ENCODE measurements around the gene KIFBP. TPM values are rescaled to one million over a fixed set of nuclear protein-coding genes. Genes with fewer than 3 reads are reported as not detected.
"Not testable (repeated sequence)": the region's sequence is repeated elsewhere in the genome, so short reads cannot be mapped to it uniquely, and the experiment has no call there.

Gene KIFBP, protein sequence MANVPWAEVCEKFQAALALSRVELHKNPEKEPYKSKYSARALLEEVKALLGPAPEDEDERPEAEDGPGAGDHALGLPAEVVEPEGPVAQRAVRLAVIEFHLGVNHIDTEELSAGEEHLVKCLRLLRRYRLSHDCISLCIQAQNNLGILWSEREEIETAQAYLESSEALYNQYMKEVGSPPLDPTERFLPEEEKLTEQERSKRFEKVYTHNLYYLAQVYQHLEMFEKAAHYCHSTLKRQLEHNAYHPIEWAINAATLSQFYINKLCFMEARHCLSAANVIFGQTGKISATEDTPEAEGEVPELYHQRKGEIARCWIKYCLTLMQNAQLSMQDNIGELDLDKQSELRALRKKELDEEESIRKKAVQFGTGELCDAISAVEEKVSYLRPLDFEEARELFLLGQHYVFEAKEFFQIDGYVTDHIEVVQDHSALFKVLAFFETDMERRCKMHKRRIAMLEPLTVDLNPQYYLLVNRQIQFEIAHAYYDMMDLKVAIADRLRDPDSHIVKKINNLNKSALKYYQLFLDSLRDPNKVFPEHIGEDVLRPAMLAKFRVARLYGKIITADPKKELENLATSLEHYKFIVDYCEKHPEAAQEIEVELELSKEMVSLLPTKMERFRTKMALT
- polyA plus RNA-seq (ENCODE audit: insufficient read length) = 23.4 TPM

GRCh38 chr10:68988530-68989316, at the start of gene KIFBP:
TSS of gene KIFBP (plus strand) at chr10:68988803. CDS start at chr10:68988833, 30 bp downstream.
- peak; percentile 98 for DNase-seq (ENCODE audit: low read depth)

- no peak for DNase-seq (ENCODE audit: low read depth)
These were observed 49.7 kb upstream of the KIFBP start for GRCh38 chr10:68938884-68939283.

DNA sequence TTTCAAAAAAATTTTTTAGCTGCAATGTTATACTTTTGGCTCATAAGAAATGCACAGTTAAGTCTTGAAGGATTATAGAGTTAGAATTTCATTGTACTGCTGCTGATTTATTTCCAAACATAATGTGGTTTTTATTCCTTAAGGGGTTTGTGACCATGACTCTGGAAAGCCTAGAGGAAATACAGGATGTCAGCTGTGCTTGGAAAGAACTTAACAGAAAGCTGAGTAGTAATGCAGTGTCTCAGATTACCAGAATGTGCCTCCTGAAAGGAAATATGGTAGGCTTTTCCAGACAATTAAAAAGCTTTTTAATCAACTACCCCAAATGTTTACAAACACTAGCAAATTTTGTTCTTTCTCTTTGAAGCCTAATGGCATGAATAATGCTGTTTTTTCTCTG, 47.7 kb upstream of the KIFBP start:
- DNase-seq (ENCODE audit: low read depth) = not testable (repeated sequence)

DNA sequence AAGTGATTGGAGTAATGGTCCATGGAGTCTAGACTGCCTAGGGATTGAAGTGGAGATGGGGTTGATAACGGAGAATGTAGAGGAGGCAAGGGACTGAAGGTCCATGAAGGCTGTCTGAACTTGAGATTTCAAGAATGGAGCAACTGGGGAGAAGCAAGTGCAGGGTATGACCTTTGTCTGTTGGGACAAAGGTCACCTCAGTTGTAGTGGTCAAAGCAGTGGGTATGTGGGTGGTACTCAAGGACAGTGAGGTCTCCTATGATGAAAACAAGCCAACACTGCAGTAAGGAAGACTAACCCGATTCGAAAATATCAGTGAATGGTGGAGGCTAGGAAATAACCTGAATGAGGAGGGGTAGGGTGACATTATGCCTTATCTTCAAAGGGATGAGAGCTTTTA, 38.0 kb upstream of the KIFBP start:
- DNase-seq (ENCODE audit: low read depth) = no peak

- no peak for DNase-seq (ENCODE audit: low read depth)
These were observed 33.7 kb upstream of the KIFBP start for GRCh38 chr10:68954904-68955303.

DNA sequence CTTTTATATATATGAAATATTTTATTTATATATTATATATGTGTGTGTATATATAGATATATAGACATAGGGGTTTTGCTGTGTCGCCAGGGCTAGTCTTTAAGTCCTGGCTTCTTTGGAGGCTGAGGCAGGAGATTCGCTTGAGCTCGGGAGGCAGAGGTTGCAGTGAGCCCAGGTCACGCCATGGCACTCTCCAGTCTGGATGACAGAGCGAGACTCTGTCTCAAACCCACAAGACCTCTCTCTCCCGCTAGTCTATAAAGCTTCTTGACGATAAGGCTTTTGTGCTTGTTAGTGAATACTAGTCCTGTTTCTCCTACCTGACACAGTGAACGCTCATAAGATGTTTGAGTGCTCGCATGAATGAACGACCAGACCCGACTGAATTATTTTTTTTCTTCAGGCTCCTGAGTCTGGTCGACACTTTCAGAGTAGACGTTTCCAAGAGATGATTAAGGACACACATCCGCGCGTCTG, 33.2 kb upstream of the KIFBP start:
- DNase-seq (ENCODE audit: low read depth) = no peak

DNA sequence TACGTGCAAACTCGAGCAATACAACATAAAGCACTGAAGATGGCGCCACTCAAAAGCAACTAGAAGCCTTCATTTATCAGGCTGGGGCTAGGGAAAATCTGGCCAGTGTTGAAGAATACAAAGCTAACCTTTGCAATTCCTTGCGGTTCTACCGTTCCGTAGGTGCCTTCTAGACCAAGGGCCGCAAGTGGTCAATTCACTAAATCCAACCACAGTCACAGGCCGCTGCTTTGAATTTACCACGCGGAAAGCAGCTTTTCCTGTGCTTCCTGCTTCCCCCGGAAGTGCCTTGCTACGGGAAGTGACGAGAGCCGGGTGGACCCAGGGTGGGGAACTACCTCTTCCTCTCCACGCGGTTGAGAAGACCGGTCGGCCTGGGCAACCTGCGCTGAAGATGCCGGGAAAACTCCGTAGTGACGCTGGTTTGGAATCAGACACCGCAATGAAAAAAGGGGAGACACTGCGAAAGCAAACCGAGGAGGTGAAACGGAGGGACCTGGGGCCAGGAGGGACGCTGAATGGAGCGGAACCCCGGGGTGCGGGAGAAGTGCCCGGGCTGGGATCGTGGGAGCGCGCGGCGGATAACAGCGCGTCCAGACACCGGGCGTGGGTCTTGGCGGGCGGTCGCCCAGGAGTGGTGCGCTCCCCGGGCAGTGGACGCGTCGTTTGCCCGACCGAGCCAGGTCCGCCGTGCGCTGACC, 32.6 kb upstream of the KIFBP start, which contains the start of gene DDX21:
Gene DDX21, plus strand, starts transcription at position 339 of the 701 bp plus-strand sequence. Its CDS starts 56 bp downstream, at position 395.
- peak; percentile 87 for DNase-seq (ENCODE audit: low read depth)

GRCh38 chr10:68957284-68957615, 31.4 kb upstream of the KIFBP start:
- DNase-seq (ENCODE audit: low read depth) = no peak

GRCh38 chr10:68957654-68958053, 30.9 kb upstream of the KIFBP start:
- DNase-seq (ENCODE audit: low read depth) = no peak

- no peak for DNase-seq (ENCODE audit: low read depth)
These were observed 28.7 kb upstream of the KIFBP start for GRCh38 chr10:68959695-68960527.

- DNase-seq (ENCODE audit: low read depth) = no peak
These were observed 25.5 kb upstream of the KIFBP start for GRCh38 chr10:68963151-68963550.

DNA sequence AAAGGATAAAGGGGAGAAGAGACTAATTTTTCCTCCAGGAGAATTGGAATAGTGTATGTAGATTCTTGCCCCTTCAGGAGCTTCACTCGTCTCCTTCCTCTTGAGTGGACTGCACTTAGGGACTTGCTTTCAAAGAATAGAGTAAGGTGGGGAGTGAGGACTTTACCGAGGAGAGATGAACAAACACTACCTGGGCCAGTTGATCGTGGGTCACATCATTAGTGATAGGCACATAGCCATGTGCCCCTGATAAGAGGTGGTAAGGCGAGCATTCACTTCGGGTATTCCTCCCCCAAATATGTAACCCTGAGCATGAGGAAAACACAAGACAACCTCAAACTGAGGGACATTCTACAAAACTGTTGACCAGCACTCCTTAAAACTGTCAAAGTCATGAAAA, 14.6 kb upstream of the KIFBP start:
- no peak for DNase-seq (ENCODE audit: low read depth)

DNA sequence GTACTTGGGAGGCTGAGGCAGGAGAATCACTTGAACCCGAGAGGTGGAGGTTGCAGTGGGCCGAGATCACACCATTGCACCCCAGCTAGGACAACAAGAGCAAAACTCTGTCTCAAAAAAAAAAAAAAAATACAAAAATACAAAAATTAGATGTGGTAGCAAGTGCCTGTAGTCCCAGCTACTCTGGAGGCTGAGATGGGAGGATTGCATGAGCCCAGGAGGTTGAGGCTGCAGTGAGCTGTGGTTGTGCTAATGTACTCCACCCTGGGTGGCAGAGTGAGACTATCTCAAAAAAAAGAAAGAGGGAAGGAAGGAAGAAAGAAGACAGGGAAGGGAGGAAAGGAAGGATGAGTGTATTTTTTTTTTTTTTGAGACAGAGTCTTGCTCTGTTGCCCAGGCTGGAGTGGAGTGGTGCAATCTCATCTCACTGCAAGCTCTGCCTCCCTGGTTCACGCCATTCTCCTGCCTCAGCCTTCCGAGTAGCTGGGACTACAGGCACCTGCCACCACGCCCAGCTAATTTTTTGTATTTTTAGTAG, 12.6 kb upstream of the KIFBP start:
- not testable (repeated sequence) for DNase-seq (ENCODE audit: low read depth)

GRCh38 chr10:68979738-68980137, 8.9 kb upstream of the KIFBP start:
- DNase-seq (ENCODE audit: low read depth) = not testable (repeated sequence)

GRCh38 chr10:68981074-68981473, 7.5 kb upstream of the KIFBP start:
- DNase-seq (ENCODE audit: low read depth) = no peak

DNA sequence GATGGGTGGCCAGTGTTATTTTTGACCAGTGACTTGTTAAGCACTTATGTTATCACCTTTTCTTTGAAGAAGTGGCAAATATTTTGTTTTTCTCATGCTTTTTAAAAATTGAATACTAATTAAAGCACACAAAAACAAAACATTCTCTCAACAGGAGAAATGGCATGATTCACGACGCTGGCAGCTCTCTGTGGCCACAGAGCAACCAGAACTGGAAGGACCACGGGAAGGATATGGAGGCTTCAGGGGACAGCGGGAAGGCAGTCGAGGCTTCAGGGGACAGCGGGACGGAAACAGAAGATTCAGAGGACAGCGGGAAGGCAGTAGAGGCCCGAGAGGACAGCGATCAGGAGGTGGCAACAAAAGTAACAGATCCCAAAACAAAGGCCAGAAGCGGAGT, 6.2 kb upstream of the KIFBP start:
- no peak for DNase-seq (ENCODE audit: low read depth)

GRCh38 chr10:68987611-68988010, 992 bp upstream of the KIFBP start:
- no peak for DNase-seq (ENCODE audit: low read depth)

- no peak for DNase-seq (ENCODE audit: low read depth)
These were observed 851 bp downstream of the KIFBP start for GRCh38 chr10:68989317-68989990.

DNA sequence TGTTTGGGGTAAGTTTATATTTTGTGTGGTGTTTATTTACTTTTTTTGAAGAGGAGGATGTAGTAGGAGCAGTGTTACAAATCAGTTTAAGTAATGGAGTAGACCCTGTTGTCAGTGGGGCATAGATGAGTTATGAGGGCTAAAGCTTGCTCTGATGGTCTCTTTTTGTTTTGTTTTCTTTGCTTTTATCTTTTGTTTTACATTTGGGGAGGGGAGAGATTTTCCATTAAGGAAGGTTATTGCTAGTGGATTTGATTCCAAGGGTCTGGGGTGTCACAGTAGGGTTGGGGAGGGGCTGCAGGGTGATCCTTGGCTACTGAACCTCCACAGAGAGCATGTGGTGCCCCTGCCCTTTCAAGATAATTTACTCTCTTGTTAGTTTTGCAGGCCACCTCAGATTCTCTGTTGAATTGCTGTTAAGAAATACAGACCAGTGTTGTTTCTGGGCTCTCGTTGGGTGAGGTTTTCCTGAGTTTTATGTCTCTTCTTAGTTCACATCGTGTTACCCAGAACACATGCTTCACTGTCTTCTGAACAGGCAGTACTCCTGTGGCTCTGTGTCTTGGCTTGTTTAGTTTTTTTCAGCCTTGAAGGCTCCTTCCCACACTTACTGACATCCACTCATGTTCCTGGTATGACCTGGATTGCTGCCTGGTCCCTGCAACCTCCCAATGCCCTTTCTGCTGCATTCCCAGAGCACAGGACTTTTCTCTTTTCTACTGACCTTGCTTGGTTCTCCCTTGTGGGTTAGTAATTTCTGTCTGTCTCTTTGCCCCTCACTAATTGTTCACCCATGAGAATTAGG, 4.2 kb downstream of the KIFBP start:
- DNase-seq (ENCODE audit: low read depth) = no peak
